GM12878 (cell line): Measurements from ENCODE around the gene SPOP. TPM values are rescaled to one million over a fixed set of nuclear protein-coding genes. Genes with fewer than 3 reads are reported as not detected.

Experiments
- ATAC-seq: fragments of 200-7000 bp; cut with Tn5 transposase; 3 replicates; pipeline ENCODE4 v1.9.1; 2020; ENCODE audit warnings: mild to moderate bottlenecking, moderate library complexity
- BruUV-seq: library from RNA; stranded (reverse); fragments of 400-500 nt; replicated peaks from 2 replicates; lab custom pipeline; 2021; lab: Mats Ljungman, UMichigan
- CTCF ChIA-PET: fragments of 300-600 bp; sonication (Branson Sonifier 250); formaldehyde crosslinking; extraction: SDS; loops from one replicate; lab custom pipeline; 2021; ENCODE audit warnings: inconsistent platforms; lab: Yijun Ruan, JAX
- POLR2A ChIA-PET: fragments of 350-600 bp; formaldehyde crosslinking; extraction: SDS; loops from one replicate; lab custom pipeline; 2021; ENCODE audit warnings: inconsistent platforms; lab: Charles Lee
- RAD21 ChIA-PET: fragments of 300-600 bp; sonication (Branson Sonifier 250); formaldehyde crosslinking; loops from one replicate; lab custom pipeline; 2023; ENCODE audit warnings: antibody characterized with exemption; ENCODE audit not compliant: unreplicated experiment; lab: Charles Lee
- SMC1A ChIA-PET: fragments of 300-600 bp; sonication (Branson Sonifier 250); formaldehyde crosslinking; loops from one replicate; lab custom pipeline; 2023; ENCODE audit not compliant: unreplicated experiment, uncharacterized antibody; lab: Charles Lee
- DNase-seq: peaks from one replicate; pipeline ENCODE4 v3.0.0-alpha.2; 2011; ENCODE audit warnings: low read depth, low spot score
- FAIRE-seq: peaks from 3 replicates; lab custom pipeline; 2011; peaks lifted over from hg19 to GRCh38; lab: Jason Lieb, UNC
- H2AFZ ChIP-seq: 2 replicates; pipeline ENCODE4 v1.6.0; 2011; ENCODE audit warnings: low read depth, low read length, control low read depth; ENCODE audit not compliant: control insufficient read depth
- H3K27ac ChIP-seq: 2 replicates; pipeline ENCODE4 v1.5.1; 2011; ENCODE audit warnings: control low read depth; ENCODE audit not compliant: control insufficient read depth, insufficient read depth
- H3K27me3 ChIP-seq, 2 experiments: replicated peaks in 1 of 2; 2 replicates each; pipeline versions ENCODE4 v1.6.0 to v1.6.1; 2011; ENCODE audit warnings: low read length in 1 of 2; ENCODE audit not compliant: control insufficient read depth in 2 of 2, insufficient read depth in 2 of 2
- H3K36me3 ChIP-seq, 2 experiments: 2 replicates each; pipeline ENCODE4 v1.5.1; 2011; ENCODE audit warnings: low read length in 1 of 2; ENCODE audit not compliant: control insufficient read depth in 2 of 2, insufficient read depth in 2 of 2
- H3K4me1 ChIP-seq: 2 replicates; pipeline ENCODE4 v1.6.1; 2011; ENCODE audit warnings: mild to moderate bottlenecking, low read length, moderate library complexity, mixed read lengths; ENCODE audit not compliant: control insufficient read depth, insufficient read depth
- H3K4me2 ChIP-seq: 2 replicates; pipeline ENCODE4 v1.6.0; 2011; ENCODE audit warnings: control low read depth; ENCODE audit not compliant: control insufficient read depth, insufficient read depth
- H3K4me3 ChIP-seq: fragments of 200-600 bp; sonication (generic); 2 replicates; pipeline ENCODE4 v1.5.1; 2016
- H3K79me2 ChIP-seq: 2 replicates; pipeline ENCODE4 v1.6.0; 2011; ENCODE audit warnings: low read length; ENCODE audit not compliant: control insufficient read depth, insufficient read depth
- H3K9ac ChIP-seq: 2 replicates; pipeline ENCODE4 v1.8.0; 2011; ENCODE audit warnings: low read length, control low read depth, mixed read lengths; ENCODE audit not compliant: control insufficient read depth, insufficient read depth
- H3K9me3 ChIP-seq: replicated peaks from 3 replicates; pipeline ENCODE4 v1.5.1; 2011; ENCODE audit warnings: mild to moderate bottlenecking, low read length; ENCODE audit not compliant: control insufficient read depth, insufficient read depth
- H4K20me1 ChIP-seq: 2 replicates; pipeline ENCODE4 v1.6.0; 2011; ENCODE audit not compliant: control insufficient read depth, insufficient read depth
- E2F8 ChIP-seq: fragments of 450-650 bp; IDR thresholded peaks from 2 replicates; pipeline ENCODE4 v1.6.1; 2018; ENCODE audit warnings: mild to moderate bottlenecking, low read depth, moderate library complexity; ENCODE audit not compliant: partially characterized antibody
- IKZF2 ChIP-seq, 2 experiments: fragments of 450-650 bp; IDR thresholded peaks; 2 replicates each; pipeline ENCODE4 v1.6.1; 2017; ENCODE audit warnings: mild to moderate bottlenecking in 2 of 2, moderate library complexity in 2 of 2
- PAX5 ChIP-seq: IDR thresholded peaks from 2 replicates; pipeline ENCODE4 v1.6.1; 2011; ENCODE audit warnings: low read depth, low read length, borderline replicate concordance
- SIN3A ChIP-seq: IDR thresholded peaks from 2 replicates; pipeline ENCODE4 v1.6.1; 2012; ENCODE audit warnings: low read depth, low read length, improper control_type of control experiment
- TARDBP ChIP-seq: IDR thresholded peaks from 2 replicates; pipeline ENCODE4 v1.6.1; 2016; ENCODE audit warnings: borderline replicate concordance
- ZSCAN29 ChIP-seq: fragments of 450-650 bp; IDR thresholded peaks from 2 replicates; pipeline ENCODE4 v1.6.1; 2017; ENCODE audit warnings: mild to moderate bottlenecking, moderate library complexity
- in situ Hi-C: fragments of 300-500 bp; cut with MboI; formaldehyde crosslinking; loops from 9 replicates; pipeline ENCODE4 v1.14.3; 2018; ENCODE audit warnings: mixed read lengths
- intact Hi-C: fragments of 100-400 bp; cut with micrococcal nuclease; formaldehyde crosslinking; loops from one replicate; pipeline ENCODE4 v1.14.2; 2022; ENCODE audit not compliant: unreplicated experiment
- polyA plus RNA-seq, 11 experiments: library from polyadenylated mRNA; depleted of rRNA in 4 of 11; unstranded in 6 of 11; stranded (reverse) in 5 of 11; fragments of >200 nt; fragmentation: Nextera tagmentation in 4 of 11; fragmentation: Illumina TruSeq in 1 of 11; extraction: Ambion mirVana in 4 of 11; extraction: Trizol in 1 of 11; gene quantifications; 1 replicate in 1 of 11; 2 replicates in 10 of 11; pipeline versions ENCODE4 v1.2.1 to v1.2.3, GENCODE V29; 2011 to 2016; ENCODE audit warnings: inconsistent platforms in 2 of 11, missing spikeins in 2 of 11, low read depth in 1 of 11
- total RNA-seq, 4 experiments: library from RNA; depleted of rRNA in 3 of 4; stranded (reverse); fragments of >200 nt in 3 of 4; fragmentation: Illumina TruSeq in 1 of 4; extraction: Trizol in 1 of 4; gene quantifications; 2 replicates each; pipeline versions ENCODE4 v1.2.1 to v1.2.3, GENCODE V29; 2013 to 2021

SPOP gene
- total and polyA plus RNA-seq, 10 of the 15 experiments (the other 5 are each of a cell fraction or from before 2014, with no cell fraction given), result 35.1 to 80.4 (median 44.7) TPM

DNA sequence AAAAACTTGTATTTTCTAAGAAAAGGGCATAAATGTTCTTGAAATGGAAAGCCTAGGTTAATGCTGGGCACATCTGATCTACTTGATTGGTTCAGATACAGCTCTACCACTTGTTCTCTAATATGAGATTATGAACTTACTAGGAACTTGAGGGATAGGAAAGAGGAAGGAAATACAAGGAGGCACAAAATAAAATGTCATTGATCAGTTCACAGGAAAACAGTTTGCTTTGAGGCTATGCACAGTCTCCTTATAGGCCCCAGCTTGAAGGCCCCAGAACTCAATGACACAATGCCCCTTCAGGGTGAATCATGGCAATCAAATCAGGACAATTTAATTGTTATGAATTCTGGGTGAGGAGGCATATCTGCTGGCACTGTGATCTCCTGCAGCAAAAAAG is 75.1 kb downstream of the SPOP start:
- TF ChIP-seq E2F8 (no peak), ZSCAN29 (no peak), SIN3A (no peak), PAX5 (no peak), IKZF2 (IDR thresholded peaks at IDR 0.05) (no peak), TARDBP (no peak)
- TF ChIP-seq, all 136 proteins: peak for 0
- DNase-seq, result no peak
- no peaks in the 10 kb centered on the region for H3K9me3 ChIP-seq
- in situ Hi-C loops (no loop called here), intact Hi-C loops (no loop called here)
- POLR2A ChIA-PET, result interaction anchor here (0.6 to 1.4 kb wide), 2 partner anchors 42 to 81 kb away, joined by 3 read pairs; no protein-coding TSS in a partner anchor
- H3K4me1 ChIP-seq, result no peaks in the 10 kb centered on the region
- RAD21 ChIA-PET, result no interaction called here
- no peaks in the 10 kb centered on the region for H4K20me1 ChIP-seq
- H3K4me3 ChIP-seq, result no peak overlapping the region
- no peak overlapping the region for H2AFZ ChIP-seq
- BruUV-seq, result no TSS peak
- no peak overlapping the region for H3K27ac ChIP-seq
- H3K36me3 ChIP-seq, result peaks cover 9 to 13% of the 10 kb centered on the region in 2 experiments
- SMC1A ChIA-PET, result interaction anchor here (1.3 to 1.4 kb wide), 2 partner anchors 14 to 16 kb away, joined by 3 read pairs; no protein-coding TSS in a partner anchor
- no peaks in the 10 kb centered on the region for H3K27me3 ChIP-seq
- FAIRE-seq, result no peak
- no peak for ATAC-seq
- CTCF ChIA-PET, result interaction anchor here (1.1 to 1.6 kb wide), 3 partner anchors 33 to 492 kb away, joined by 3 read pairs; no protein-coding TSS in a partner anchor
- no peaks in the 10 kb centered on the region for H3K79me2 ChIP-seq
- no peak overlapping the region for H3K4me2 ChIP-seq
- no peak overlapping the region for H3K9ac ChIP-seq
